HEK293 (cell line): ENCODE data around the gene KRTAP6-2.

Source experiments
- TF ChIP-seq, protein P1 (sequence below): fragments of 450-650 bp; formaldehyde crosslinking; IDR thresholded peaks from 2 replicates; pipeline ENCODE4 v1.5.1; 2016; ENCODE audit warnings: missing biosample characterization, missing genetic modification characterization, borderline replicate concordance
- TF ChIP-seq, protein P2 (sequence below): fragments of 450-650 bp; formaldehyde crosslinking; IDR thresholded peaks from 2 replicates; pipeline ENCODE4 v1.5.1; 2016; ENCODE audit warnings: missing biosample characterization, missing genetic modification characterization, borderline replicate concordance

- TF ChIP-seq, protein P1, sequence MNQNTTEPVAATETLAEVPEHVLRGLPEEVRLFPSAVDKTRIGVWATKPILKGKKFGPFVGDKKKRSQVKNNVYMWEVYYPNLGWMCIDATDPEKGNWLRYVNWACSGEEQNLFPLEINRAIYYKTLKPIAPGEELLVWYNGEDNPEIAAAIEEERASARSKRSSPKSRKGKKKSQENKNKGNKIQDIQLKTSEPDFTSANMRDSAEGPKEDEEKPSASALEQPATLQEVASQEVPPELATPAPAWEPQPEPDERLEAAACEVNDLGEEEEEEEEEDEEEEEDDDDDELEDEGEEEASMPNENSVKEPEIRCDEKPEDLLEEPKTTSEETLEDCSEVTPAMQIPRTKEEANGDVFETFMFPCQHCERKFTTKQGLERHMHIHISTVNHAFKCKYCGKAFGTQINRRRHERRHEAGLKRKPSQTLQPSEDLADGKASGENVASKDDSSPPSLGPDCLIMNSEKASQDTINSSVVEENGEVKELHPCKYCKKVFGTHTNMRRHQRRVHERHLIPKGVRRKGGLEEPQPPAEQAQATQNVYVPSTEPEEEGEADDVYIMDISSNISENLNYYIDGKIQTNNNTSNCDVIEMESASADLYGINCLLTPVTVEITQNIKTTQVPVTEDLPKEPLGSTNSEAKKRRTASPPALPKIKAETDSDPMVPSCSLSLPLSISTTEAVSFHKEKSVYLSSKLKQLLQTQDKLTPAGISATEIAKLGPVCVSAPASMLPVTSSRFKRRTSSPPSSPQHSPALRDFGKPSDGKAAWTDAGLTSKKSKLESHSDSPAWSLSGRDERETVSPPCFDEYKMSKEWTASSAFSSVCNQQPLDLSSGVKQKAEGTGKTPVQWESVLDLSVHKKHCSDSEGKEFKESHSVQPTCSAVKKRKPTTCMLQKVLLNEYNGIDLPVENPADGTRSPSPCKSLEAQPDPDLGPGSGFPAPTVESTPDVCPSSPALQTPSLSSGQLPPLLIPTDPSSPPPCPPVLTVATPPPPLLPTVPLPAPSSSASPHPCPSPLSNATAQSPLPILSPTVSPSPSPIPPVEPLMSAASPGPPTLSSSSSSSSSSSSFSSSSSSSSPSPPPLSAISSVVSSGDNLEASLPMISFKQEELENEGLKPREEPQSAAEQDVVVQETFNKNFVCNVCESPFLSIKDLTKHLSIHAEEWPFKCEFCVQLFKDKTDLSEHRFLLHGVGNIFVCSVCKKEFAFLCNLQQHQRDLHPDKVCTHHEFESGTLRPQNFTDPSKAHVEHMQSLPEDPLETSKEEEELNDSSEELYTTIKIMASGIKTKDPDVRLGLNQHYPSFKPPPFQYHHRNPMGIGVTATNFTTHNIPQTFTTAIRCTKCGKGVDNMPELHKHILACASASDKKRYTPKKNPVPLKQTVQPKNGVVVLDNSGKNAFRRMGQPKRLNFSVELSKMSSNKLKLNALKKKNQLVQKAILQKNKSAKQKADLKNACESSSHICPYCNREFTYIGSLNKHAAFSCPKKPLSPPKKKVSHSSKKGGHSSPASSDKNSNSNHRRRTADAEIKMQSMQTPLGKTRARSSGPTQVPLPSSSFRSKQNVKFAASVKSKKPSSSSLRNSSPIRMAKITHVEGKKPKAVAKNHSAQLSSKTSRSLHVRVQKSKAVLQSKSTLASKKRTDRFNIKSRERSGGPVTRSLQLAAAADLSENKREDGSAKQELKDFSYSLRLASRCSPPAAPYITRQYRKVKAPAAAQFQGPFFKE (tag by site-specific recombination), result no peak
- TF ChIP-seq, protein P2, sequence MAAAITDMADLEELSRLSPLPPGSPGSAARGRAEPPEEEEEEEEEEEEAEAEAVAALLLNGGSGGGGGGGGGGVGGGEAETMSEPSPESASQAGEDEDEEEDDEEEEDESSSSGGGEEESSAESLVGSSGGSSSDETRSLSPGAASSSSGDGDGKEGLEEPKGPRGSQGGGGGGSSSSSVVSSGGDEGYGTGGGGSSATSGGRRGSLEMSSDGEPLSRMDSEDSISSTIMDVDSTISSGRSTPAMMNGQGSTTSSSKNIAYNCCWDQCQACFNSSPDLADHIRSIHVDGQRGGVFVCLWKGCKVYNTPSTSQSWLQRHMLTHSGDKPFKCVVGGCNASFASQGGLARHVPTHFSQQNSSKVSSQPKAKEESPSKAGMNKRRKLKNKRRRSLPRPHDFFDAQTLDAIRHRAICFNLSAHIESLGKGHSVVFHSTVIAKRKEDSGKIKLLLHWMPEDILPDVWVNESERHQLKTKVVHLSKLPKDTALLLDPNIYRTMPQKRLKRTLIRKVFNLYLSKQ (tag by site-specific recombination), result no peak
Observed at GRCh38 chr21:30590297-30590696, 8.4 kb downstream of the KRTAP6-2 start, which contains the start of gene KRTAP22-2.
